HG02840 (cell line): Measurements from ENCODE around the gene ACY1.

Source experiments
- ATAC-seq: cut with Tn5 transposase; IDR thresholded peaks from one replicate; pipeline ENCODE4 v1.9.1; 2021; ENCODE audit warnings: mild to moderate bottlenecking, moderate library complexity, moderate number of reproducible peaks; ENCODE audit not compliant: unreplicated experiment, low FRiP score

The ACY1 gene

DNA sequence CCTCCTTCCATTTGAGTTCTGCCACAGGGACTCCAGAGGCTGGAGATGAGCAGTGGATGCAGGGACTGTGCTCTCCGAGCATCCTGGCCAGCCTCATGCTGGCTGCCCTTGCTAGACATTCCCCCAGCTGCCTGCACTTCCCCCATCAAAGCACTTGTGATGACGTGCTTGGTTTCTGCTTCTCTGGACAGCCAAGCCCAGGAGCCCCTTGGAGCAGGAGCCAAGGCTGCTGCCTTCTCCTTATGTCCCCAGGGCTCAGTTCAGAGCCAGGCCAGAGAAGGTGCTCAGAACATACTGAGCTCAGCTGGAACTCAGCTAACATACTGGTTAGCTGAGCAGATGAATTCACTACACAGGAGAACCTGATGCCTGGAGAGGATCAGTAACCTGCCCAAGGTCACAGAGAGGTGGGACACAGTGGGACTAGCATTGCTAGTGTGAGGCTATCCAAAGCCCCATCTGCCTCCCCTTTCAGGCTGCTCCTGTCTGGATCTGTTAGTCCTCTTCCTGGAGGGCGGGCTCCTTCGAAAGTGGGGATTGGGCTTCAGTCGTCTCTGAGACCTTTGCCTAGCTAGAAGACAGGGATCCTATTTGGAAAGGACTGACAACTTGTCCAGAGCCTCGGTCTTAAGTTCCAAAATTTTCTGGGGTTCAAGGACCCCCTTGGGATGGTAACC lies 20.3 kb upstream of the ACY1 start:
- ATAC-seq: no peak

DNA sequence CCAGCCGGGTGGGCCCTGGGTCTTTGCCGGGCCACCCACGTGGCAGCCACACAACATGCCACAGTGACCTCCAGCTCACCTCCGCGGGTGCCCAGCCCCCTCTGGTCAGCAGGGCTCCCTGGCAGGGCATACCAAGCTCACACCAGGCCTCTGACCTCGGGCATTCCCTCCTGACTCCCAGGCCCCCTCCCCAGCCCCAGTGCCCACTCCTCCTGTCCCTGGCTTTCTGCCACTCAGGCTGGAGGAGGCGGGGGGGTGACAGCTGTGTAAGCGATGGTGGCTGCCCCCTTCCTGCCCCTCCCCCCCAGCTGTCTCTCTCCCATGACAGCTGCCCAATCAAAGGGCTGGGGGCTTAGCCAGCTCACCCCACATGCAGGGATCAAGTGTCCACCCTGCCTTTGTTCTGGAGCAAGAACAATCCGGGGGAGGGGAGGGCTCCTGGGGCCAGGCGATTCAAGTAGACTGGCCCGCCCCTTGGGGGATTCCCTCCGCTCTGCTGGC lies 19.3 kb upstream of the ACY1 start:
- ATAC-seq: no peak

DNA sequence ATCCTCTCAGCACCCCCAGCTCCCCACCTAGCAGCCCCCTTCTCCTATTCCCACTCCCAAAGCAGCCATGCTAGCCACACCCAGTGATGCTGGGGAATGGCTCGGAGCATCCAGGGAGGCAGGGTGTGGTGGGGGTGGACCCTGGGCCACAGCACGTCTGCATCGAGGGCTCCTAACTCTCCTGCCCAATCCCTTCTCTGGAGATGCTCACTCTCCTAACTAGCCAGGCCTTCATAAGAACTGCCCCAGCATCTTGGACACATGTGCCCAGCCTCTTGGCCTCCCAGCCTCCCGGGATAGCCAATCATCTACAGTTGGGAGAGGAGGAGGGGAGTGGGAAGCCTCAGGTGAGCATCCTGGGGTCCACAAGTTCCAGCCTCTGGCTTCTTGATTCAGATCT lies 18.8 kb upstream of the ACY1 start:
- ATAC-seq: no peak

DNA sequence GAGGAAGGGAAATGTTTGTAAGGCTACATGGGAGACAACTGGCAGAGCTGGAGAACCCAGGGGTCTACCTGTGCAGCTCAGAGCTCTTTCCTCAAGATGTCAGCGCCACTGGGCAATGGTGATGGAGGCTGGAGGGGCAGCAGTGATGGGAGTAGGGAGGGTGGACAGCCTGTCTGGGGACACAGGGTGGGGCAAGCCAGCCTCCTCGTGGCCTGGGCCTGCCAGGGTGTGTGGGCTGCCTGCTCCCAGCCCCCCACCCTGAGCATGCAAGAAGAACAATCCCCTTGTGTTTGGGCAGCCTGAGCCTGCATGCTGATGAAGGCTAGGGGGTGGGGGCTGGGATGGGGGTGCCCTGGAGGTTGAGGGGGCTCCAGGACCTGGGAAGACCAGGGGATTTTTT lies 17.3 kb upstream of the ACY1 start:
- ATAC-seq: no peak

DNA sequence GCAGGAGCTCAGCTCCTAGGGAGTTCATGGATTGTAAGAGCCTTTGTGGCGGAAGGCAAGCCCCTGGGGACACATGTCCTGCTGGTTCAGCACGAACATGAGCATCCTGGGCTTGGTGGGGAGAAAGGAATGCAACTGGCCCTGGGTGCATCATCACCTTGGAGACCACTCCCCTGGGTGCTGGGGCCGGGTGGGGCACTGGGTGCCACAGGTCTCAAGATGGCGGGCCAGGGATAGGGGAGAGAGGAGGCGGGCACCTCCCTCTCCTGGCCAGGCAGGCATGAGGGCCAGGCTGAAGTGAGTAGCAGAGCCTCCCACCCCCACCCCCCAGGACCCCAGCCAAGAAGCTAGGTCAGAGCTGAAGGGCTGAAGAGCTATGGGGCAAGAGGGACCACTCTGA lies 16.8 kb upstream of the ACY1 start:
- no peak for ATAC-seq

DNA sequence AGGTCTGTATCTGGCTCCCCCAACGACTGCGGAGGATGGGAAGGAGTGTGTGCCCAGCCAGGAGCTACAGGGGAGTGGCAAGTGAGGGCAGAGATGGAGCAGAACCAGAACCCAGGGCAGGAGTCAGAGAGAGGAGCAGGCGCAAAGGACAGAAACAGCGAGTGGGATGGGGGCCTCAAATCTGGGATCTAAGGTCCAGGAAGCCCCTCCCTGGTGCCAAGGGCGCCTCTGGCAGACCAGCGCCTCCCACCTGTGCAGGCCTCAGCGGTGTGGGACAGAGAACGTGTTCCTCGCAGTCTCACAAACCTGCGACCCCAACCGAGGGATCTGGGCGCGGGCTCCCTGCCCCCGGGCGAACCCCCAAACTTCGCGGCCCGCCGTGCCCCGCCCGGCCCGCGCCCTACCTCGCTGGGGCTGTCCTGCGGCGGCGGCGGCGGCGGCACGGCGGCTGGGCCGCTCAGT lies 16.4 kb upstream of the ACY1 start:
- ATAC-seq: no peak

DNA sequence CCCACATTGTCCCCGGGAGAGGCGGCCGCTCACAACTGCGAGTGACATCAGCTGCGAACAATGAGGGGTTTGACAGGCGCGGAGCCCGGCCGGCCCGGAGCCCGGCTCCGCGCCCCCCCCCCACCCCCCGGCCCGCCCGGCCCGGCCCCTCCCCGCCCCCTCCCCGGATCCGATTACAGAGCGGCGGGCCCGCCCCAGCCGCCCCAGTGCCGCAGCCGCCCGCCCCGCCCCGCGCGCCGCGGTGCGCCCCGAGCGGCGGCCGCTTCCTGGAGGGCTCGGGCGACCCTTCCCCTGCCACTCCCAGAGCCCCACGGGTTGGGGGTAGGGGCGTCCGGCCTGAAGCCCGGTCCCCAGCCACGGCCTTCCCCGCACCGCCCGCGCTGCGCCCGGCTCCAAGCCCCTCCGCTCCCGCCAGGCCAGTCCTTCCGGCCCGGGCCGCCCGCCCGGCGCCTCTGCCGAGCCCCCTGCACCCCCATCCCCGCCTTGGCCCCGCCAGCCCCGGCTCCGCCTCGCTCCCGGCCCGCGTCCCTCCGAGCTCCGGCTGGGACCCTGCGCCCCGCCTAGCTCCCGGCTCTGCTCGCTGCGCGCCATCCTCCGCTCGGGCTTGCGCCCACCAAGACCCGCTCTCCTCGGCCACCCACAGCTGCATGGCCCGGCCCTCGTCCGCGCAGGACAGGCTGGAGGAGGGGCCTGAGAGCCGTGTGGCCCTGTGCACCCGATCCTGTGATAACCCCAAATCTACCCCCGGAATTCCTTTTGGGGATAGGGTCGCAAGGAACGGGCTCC lies 15.8 kb upstream of the ACY1 start, which contains the start of gene PCBP4:
Gene PCBP4, minus strand, starts transcription at position 71 of the 786 bp plus-strand sequence. CDS start 6,214 bp downstream, outside the sequence.
- ATAC-seq: no peak

DNA sequence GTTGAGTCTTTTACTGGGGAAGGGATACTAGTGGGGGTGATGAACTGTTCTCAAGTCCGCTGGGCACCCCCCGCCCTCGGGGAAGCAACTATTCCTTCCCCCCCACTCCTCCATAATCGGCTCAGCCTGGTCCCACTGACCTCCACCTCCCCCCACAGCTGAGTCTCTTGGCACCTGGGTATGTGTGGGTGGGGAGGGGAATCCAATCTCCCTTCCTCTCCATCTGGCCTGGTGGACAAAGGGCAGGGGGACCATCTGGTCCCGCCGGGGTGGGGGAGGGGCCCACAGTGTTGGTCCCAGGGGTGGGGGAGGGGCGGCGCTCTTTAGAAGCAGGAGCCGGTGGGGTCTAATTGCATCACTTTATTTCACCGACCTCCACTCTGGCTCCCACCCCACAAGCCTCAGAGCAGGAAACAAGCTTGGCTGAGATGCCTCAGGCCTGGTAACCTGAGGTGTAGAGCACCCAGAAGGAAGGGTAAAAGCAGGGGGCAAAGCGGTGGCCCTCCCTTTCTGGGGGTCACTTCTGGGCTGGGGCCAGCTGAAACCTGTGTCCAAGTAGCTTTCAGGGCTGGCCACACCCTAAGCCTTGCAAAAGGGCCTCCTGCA lies 15.1 kb upstream of the ACY1 start:
- ATAC-seq: no peak

DNA sequence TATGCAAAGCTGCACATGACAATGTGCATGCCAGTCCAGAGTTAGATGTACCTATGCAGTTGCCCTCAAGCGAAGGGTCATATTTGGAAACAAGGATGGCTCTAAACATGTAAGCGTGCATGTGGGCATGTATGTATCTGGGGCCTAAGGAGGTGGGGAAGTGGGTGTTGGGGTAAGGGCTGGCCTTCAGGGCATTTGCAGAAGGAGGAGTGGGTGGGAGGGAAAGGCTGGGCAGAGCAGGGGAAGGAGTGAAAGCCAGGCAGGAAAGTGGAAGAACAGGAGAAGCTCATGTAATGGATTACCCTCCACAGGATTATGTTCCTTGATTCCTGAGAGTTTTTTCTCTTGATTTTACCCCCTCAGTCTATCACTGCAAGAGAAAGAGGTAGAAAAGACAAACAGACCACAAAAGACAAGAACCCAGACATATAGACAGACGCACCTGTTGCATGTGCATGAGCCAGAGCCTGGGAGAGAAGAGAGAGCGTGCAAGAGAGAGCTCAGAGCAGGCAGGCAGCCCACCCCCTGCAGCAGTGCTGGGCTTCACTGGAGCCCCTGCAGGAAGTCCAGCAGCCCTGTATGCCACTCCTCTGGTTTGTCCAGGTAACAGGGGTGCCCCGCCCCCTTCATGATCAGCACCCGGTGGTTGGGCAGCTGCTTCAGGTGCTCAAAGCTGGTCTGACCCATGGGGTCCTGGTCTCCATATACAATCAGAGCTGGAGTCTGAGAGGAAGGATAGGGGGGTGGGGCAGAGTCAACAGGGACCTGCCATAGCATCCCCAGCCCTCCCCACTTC lies 14.3 kb upstream of the ACY1 start:
- ATAC-seq: no peak

DNA sequence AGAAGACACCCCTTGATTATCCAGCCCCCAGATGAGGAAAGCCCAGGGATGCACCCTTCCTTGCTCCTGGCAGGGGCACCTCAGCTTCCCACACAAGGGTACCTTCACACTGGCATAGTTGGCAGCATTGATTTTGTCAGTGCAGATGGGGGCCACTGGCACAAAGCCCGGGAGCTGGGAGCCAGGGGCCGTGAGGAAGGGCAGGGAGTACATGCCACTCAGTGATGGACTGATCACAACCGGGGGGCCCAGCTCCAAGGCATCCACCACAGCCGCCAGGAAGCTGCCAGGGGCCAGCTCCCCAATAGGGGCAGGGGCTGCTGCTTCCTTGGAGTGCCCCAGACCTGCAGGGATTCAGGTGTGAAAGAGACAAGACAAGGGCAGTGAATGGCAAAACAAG lies 13.5 kb upstream of the ACY1 start:
- no peak for ATAC-seq

DNA sequence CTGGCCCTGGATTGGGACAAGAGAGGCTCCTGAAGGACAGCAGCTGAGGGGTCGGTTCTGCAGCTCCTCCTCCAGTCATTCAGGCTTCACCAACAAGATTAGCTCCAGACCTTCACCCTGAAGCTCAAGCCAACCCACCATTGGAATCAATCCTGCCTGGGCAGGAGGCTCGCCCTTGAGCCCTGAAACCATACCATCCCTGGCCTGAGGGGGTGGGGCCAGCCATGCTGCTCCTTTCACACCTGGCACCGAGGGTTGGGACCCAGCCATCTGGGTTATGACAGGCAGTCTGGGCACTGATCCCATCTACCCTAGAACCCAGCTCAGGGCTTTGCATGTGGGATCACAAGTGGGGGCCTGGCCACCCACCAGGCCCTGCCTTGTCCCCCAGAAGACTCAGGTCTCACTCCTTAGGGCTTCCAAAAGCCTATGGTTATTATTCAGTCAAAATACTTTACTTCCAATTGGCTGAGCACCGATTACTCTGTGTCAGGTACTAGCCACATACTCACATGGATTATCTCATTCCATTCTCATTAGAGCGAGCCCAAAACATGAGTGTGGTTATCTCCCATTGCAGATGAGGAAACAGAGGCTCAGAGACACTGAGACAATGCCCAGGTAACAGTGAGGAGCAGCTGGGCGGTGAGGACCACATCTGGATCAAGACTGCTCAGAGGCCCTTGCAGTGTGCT lies 12.6 kb upstream of the ACY1 start:
- no peak for ATAC-seq

DNA sequence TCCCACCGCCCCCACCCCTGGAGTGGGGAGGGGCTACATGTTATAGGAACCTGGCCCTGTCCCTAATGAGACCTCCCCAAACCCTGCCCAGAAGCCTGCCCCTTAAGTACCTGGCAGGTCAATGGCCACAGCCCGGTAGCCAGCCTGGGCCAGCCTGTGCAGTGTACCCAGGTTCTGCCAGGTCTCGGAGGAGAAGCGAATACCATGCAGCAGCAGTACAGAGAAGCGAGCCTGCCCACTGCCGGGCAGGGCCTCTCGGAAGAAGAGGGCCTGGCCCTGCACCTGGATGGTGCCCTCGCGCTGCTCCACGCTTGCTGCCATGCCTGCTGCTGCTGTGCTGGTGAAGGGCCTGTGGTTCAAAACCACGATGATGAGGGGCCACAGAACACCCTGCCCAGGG lies 12.0 kb upstream of the ACY1 start:
- no peak for ATAC-seq

DNA sequence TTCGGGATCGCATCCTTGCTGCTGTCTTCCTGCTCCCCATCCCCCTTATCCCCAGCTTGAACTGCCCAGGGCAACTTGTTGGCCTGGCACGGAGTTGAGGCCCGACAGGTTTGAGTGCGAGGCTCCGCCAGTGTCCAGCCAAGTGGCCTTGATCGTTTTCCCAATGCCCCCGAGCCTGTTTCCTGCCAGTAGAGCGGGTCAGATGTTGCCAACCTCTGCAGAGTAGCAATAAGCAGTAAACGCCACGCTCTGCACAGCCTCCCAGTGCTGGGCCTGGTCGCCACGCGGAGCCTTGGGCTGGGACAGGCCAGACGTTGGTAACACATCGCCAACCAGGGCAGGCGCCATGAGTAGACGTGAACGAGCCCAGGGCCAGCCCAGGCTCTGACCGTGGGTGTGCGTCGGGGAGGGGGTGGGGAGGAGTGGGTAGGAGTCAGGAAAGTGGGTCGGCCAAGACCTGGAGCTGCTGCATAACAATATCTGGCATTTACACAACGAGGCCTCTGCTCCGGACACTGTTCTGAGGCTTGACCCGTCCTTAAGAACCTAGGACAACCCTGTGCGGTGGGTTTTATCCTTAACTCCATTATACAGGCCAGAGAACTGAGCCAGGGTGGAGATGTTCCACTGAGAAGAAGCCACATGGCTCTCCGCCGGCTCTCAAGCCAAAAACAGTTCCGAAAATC lies 8.9 kb upstream of the ACY1 start:
- no peak for ATAC-seq

DNA sequence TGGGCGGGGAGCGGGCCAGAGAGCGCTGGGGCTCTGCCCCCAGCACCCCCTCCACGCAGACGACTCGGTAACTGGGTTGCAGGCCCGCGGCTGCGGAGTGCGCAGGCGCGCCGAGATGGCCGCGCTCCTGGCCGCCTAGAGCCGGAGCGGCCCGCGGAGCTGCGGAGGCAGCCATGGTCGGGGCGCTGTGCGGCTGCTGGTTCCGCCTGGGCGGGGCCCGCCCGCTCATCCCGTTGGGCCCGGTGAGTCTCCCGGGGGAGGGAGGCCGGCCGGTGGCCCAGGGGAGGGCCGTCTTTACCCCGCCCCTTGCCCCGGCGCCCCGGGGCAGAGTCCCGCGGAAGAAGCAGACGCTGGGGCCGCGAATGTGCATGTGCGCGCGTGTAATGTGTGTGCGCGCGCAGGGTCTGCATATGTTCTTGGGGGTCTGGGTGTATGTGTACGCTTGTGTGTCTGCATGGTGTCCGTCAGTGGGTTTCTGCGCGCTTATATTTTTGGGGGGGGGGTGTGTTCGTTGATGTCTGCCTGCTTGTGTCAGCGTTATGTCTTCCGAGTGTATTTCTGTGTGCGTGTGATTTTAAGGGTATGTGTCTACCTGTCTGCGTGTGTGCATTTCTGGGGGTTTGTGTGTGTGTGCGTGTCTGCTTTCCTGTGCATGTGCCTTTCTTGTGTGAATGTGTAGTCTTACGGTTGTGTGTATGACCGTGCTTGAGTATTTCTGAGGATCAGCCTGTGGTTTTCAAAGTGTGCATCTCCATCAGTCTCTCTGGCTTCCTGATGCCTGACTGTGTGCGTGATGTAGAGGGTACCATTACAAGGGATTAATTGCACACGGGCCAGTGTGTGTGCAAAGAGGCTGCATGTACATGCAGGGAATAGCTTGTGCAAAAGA lies 8.1 kb upstream of the ACY1 start, which contains the start of gene ABHD14A:
Gene ABHD14A, plus strand, starts transcription at position 102 of the 889 bp plus-strand sequence. Its CDS starts 72 bp downstream, at position 174.
- no peak for ATAC-seq

DNA sequence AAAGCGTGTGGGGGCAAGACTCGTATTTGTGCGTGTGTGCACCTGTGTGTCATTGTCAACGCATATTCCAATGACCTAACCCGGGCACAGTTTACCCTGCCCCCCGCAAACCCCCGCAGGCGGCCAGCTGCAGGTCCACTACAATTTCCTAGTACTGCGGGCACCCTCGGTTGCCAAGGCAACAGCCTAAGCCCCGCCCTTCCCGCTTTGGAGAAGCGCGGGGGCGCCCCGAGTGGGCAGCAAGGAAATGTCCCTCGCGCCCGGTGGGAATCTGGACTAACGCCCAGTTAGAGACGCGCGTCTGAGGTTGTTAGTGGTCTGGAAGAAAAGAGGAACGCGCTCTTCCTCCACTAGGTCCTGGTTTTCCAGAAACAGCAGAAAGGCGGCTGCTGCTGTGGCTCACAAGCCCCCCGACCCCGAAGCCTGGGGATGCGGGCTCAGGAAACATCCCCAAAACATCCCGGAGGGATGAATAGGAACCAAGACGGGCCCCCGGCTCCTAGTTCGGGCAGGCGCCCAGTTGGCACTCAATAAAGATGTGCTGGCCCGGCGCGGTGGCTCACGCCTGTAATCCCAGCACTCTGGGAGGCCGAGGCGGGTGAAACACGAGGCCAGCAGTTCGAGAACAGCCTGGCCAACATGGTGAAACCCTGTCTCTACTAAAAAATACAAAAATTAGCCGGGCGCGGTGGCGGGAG lies 7.3 kb upstream of the ACY1 start:
- no peak for ATAC-seq

DNA sequence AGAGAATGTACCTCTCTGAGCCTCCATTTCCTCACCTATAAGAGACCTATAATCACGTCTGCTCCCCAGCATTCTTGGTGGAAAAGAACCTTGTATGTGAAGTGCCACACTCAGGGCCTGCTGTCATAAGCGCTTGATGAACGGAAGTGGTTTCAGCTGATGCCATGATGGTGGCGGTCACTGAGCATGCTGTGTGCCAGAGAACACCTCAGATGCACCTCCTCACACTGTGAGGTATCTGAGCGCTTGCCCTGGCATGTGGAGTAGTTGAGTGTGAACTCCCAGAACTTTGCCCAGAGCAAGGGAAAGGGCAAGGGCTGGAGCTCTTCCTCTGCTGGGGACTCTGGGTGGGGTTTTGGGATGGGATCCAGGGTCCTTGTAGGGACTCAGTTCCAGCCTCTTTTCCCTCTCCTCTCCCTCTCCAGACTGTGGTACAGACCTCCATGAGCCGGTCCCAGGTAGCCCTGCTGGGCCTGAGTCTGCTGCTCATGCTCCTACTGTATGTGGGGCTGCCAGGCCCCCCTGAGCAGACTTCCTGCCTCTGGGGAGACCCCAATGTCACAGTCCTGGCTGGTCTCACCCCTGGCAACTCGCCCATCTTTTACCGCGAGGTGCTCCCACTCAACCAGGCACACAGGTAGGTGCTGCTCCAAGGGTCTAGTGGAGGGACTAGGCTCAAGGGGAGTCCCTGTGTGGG lies 5.7 kb upstream of the ACY1 start:
- ATAC-seq: no peak

DNA sequence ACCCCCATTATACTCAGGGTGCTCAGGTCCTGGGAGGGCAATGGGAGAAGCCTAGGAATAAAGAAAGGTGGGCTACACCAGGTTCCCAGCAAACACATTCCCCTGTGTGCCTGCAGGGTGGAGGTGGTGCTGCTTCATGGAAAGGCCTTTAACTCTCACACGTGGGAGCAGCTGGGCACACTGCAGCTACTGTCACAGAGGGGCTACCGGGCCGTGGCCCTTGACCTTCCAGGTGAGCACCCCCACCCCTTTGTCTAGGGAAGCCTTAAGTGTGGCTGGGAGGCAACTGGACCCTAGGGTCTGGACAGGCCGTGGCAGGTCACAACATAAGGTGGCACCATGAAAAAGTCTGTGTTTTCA lies 5.2 kb upstream of the ACY1 start:
- no peak for ATAC-seq
